GM03348 (cell line): ENCODE results near the gene SPEM3.

Experiments
- DNase-seq: peaks from one replicate; pipeline ENCODE4 v3.0.0; 2012; ENCODE audit warnings: low spot score

Gene SPEM3

GRCh38 chr17:7428557-7428956, at the start of gene SPEM3:
TSS of gene SPEM3 (plus strand) at chr17:7428857. CDS start at chr17:7428903, 46 bp downstream.
- no peak for DNase-seq

GRCh38 chr17:7379134-7379533, 49.5 kb upstream of the SPEM3 start:
- DNase-seq = no peak

- peak; percentile 59 for DNase-seq
These were observed 48.3 kb upstream of the SPEM3 start for GRCh38 chr17:7380321-7380720.

DNA sequence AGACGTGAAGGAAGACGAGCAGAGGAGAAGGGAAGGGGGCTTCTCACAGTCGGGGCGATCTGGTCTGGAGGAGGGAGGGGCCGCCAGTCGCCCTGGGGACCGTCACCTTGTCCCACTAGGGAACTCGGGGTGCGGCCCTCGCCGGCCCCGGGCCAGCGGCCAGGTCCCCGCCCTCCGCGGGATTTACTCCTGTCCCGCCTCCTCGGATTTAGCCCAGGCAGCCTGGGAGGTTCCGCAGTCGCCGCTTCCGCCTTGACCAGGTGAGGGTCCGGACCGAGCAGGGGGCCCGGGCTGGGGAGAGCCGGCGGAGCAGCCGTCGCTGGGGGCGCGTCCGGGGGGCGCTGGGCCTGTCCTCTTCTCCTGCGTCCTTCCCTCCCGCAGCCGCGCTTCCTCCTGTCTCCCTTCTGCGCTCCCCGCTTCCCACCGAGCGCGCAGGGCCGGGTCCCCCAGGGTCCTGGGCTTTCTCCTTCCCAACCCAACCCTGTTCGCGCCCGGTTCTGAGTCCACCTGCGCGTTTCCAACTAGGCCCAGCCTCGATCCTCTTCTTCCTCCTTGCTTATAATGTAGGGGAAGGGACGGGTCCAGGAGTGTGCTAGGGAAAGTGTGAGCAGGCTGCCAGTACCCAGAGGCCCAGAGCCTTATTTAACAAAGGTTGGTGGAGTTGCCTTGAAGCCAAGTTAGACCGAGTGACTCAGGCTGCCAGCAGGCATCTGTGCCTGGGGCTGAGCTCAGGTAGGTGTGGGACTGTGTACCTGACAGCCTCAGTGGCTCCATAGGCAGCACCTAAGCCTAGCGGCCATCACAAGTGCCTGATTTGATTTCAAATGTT, 47.6 kb upstream of the SPEM3 start, which contains the start of gene TNK1:
TNK1 (plus strand) TSS at position 235 of the 829 bp plus-strand sequence. CDS start 1,838 bp downstream, outside the sequence.
- DNase-seq = peak; percentile 47

- DNase-seq = no peak
These were observed 45.8 kb upstream of the SPEM3 start for GRCh38 chr17:7382901-7383300.

- DNase-seq = no peak
These were observed 45.3 kb upstream of the SPEM3 start for GRCh38 chr17:7383371-7383741.

DNA sequence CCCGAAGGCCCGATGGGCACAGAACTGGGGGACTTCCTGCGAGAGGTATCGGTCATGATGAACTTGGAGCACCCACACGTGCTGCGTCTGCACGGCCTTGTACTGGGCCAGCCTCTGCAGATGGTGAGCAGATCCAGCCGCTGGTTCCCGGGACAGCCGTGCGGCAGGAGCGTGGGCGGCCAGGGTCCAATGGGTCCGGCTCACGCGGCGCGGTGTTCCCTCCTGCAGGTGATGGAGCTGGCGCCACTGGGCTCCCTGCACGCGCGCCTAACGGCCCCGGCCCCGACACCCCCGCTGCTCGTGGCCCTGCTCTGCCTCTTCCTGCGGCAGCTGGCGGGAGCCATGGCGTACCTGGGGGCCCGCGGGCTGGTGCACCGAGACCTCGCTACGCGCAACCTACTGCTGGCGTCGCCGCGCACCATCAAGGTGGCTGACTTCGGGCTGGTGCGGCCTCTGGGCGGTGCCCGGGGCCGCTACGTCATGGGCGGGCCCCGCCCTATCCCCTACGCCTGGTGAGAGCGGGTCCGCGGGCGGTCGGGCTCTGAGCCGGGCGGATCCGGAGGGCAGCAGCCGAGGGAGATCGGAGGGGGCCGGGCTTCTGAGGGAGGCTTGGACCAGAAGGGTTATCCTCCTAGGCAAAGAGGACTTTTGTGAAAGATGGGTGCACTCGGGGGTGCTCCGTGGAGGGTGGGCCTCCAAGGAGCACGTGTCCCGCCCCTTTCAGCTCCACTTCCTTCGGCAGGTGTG, 44.7 kb upstream of the SPEM3 start:
- DNase-seq = peak; percentile 66

GRCh38 chr17:7384489-7385081, 44.1 kb upstream of the SPEM3 start:
- no peak for DNase-seq

- no peak for DNase-seq
These were observed 39.8 kb upstream of the SPEM3 start for GRCh38 chr17:7388856-7389255.

- no peak for DNase-seq
These were observed 38.4 kb upstream of the SPEM3 start for GRCh38 chr17:7389924-7390910.

GRCh38 chr17:7391307-7391706, 37.4 kb upstream of the SPEM3 start:
- no peak for DNase-seq

DNA sequence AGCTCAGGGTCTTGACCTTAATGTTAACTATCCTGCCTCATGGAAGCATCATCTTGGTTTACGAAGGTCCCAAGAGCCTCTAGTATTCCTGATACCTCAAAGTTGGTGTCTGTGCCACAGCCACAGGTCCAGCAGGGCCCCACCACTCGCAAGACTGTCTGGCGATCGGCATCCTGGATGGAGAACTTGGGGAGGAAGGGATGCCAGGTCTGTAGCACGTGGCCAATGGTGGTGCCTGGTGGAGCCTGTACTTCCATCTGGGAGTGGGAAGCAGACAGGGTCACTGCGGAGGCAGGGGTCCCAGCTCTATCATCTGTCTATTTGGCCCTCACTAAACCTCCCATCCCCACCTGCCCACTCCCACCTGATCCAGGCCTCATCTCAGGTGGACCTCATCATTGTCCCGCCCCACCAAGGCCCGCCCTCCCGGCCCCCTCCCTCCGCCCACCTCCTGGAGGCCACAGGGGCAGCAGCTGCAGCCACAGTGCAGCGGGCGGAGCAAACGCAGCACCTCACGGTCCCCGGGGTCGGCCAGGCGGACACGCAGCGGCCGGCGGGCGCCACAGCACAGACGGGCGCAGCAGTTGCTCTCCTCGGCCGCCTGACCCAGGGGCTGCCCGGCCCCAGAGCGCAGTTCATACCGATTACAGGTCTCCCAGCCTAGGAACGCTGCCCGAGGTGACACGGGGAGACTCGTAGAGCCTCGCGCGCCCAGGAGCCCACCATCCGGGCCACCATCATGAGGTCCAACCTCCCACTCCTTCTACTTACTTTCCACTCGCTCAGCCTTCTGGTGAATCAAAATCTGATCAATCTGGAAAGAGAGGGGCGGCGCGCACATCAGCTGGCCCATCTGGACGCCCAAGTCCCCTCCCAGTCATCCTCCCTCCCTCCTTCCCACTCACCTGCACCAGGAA, 35.7 kb upstream of the SPEM3 start:
- no peak for DNase-seq

DNA sequence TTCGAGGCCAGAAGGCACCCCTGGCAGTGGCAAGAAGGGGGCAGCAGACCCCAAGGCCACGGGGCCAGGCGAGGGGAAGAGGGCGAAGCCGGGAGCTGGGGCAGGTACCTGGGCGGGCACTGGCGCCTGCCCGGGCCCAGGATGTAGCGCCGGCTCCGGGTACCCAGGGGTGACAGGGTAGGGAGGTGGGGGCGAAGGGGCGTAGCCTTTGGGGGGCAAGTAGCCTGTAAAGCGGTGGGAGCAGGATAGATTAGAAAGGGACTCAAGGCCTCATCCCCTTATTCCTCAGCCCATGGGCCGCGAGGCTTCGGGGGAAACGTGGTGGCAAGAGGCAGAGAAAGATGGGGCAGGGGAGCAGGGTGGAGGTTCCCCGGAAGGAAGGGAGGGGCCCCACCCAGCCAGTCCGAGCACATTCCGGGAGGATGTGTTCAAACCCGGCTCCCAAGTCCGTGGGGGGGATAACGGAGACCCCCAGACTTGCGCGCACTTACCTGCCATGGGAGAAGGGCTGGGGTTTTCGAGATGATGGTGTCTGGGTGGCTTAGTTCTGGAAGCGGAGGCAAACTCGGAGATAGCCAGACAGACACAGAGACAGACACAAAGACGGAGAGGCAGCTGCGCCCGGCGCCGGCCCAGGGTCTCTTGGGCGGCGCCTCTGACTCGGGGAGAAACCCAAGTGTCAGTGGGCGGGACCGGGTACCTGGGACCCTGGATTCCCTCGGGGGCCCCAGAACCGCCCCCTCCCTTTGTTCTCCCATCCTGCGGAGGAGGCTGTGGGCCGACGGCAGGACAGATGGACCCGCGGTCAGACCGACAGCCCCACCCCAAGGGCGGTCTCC, 34.8 kb upstream of the SPEM3 start:
- peak; percentile 66 for DNase-seq

DNA sequence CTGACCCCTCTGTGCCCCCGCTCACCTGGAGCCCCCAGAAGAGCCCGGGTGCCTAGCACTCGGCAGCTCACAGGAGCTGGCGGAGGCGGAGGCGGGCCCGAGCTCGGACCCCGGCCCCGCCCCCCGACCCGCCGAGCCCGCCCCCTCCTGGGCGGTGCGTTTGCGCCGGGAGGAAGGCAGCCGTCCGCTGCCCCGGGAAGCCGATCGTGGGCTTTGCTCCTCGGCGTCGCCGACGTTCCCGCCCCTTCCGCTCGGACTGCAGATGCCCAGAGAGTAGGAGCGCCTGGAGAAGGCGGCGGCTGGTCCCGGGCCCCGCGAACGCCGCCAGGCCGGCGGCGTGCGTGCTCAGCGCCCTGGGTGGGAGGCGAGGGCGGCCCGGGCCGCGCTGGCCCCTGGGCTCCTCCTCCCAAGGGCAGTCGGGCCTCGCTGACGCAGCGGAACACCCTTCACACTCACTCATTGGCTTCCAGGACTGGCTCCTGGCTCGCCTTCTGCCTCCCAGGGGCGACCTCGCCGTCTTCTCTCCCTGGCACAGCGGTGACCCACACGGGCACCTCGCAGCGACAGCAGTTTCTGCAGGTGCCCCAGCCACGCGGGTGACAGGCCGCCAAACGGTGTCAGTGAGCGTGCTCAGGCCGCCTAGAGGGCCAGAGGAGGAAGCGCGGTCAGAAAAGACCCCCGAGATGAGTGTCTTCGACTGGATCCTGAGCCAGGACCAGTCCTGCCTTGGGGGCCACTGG, 34.0 kb upstream of the SPEM3 start, which contains the start of gene PLSCR3:
PLSCR3 (minus strand) TSS at position 74 of the 740 bp plus-strand sequence. CDS start 415 bp downstream, outside the sequence.
- peak; percentile 97 for DNase-seq

GRCh38 chr17:7396147-7396546, 32.5 kb upstream of the SPEM3 start:
- DNase-seq = no peak

- no peak for DNase-seq
These were observed 30.0 kb upstream of the SPEM3 start for GRCh38 chr17:7398612-7399011.

DNA sequence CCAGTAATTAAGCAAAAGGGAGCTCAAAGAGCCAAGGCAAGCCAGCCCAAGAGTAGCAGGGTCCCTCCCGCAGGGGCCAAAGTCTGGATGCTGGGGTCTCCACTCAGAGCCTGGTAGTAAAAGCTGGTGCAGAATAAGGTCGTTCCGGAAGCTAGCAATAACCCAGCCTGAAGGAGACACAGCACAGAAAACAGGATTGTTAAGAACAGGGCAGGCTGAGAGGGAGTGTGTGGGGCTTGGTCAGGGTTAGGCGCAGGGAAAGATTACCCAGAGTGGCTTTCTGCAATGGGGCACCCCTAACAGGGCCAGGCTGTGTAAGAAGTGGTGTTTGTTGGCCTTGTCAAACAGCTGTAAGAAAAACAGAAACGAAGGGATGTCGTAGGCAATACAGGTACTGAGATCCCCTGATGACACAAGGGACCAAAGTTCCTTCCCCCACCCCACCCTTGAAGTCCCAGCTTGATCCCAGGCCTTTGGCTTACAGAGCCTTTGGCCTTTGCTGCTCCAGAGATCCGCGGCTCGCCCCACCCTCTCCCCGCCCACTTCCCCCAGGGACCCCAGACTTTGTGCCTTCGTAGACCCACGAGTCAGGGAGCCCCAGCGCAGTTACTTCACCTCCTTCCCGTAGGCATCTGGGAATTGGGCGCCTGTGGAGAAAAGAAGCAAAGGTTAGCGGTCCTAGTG, 25.5 kb upstream of the SPEM3 start:
- DNase-seq = no peak

DNA sequence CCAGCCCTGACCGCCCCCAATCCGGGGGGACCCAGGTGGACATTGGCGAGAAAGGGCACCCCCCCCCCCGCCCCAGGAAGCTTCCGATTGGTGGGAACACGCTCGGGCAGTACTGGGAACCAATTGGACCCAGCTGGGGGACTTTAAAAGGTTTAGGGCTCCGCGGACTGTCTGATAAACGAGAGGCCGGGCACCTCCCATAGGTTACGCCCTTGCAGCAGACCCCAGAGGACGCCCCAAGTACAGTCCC, 25.0 kb upstream of the SPEM3 start:
- DNase-seq = peak; percentile 92
